Measurements from ENCODE around the gene TOPORS.

The TOPORS gene

GRCh38 chr9:32578976-32579375, 26.6 kb upstream of the TOPORS start:
- no peak for TF ChIP-seq CTCF (IDR thresholded peaks at IDR 0.05; ENCODE audit: insufficient read depth, low read length, poor library complexity, severe bottlenecking)
- TF ChIP-seq EZH2phosphoT487 (conservative IDR thresholded peaks at IDR 0.05; ENCODE audit: low read length), result no peak
- Histone ChIP-seq H3K27me3 (ENCODE audit: low read length) (no peaks in the 10 kb centered on the region), H3K9me2 (replicated peaks; ENCODE audit: insufficient read depth, low read length) (no peaks in the 10 kb centered on the region), H3F3A (ENCODE audit: insufficient read depth) (peaks cover 8% of the 10 kb centered on the region; the same call in 1 of the 2 replicates), H3K4me3 (ENCODE audit: insufficient read depth, low read length, poor library complexity, severe bottlenecking) (no peak overlapping the region), H2AFZ (ENCODE audit: low read depth, low read length, severe bottlenecking) (no peak overlapping the region), H3K9ac (ENCODE audit: low read length) (no peak overlapping the region), H3K27ac (ENCODE audit: low read depth, low read length) (no peak overlapping the region), H3K4me2 (ENCODE audit: low read depth, low read length, poor library complexity, severe bottlenecking) (no peak overlapping the region), H4K20me1 (ENCODE audit: low read depth, low read length) (no peaks in the 10 kb centered on the region), H3K9me3 (ENCODE audit: insufficient read depth, low read length) (no peaks in the 10 kb centered on the region), H3K79me2 (ENCODE audit: insufficient read depth, low read length) (no peaks in the 10 kb centered on the region), H3K36me3 (ENCODE audit: low read length) (no peaks in the 10 kb centered on the region)

GRCh38 chr9:32577316-32577715, 24.9 kb upstream of the TOPORS start:
- Histone ChIP-seq H3F3A (ENCODE audit: insufficient read depth) (peaks cover 13% of the 10 kb centered on the region; the same call in 1 of the 2 replicates), H4K20me1 (ENCODE audit: low read depth, low read length) (no peaks in the 10 kb centered on the region), H2AFZ (ENCODE audit: low read depth, low read length, severe bottlenecking) (no peak overlapping the region), H3K36me3 (ENCODE audit: low read length) (no peaks in the 10 kb centered on the region), H3K9me3 (ENCODE audit: insufficient read depth, low read length) (no peaks in the 10 kb centered on the region), H3K4me3 (ENCODE audit: insufficient read depth, low read length, poor library complexity, severe bottlenecking) (no peak overlapping the region), H3K9ac (ENCODE audit: low read length) (no peak overlapping the region), H3K4me2 (ENCODE audit: low read depth, low read length, poor library complexity, severe bottlenecking) (no peak overlapping the region), H3K79me2 (ENCODE audit: insufficient read depth, low read length) (peaks cover 5% of the 10 kb centered on the region), H3K27me3 (ENCODE audit: low read length) (no peaks in the 10 kb centered on the region), H3K9me2 (replicated peaks; ENCODE audit: insufficient read depth, low read length) (no peaks in the 10 kb centered on the region), H3K27ac (ENCODE audit: low read depth, low read length) (no peak overlapping the region)
- no peak for TF ChIP-seq EZH2phosphoT487 (conservative IDR thresholded peaks at IDR 0.05; ENCODE audit: low read length)
- no peak for TF ChIP-seq CTCF (IDR thresholded peaks at IDR 0.05; ENCODE audit: insufficient read depth, low read length, poor library complexity, severe bottlenecking)

GRCh38 chr9:32574858-32575257, 22.5 kb upstream of the TOPORS start:
- Histone ChIP-seq H3K9ac (ENCODE audit: low read length) (no peak overlapping the region), H3K4me2 (ENCODE audit: low read depth, low read length, poor library complexity, severe bottlenecking) (no peak overlapping the region), H3K9me3 (ENCODE audit: insufficient read depth, low read length) (no peaks in the 10 kb centered on the region), H3K36me3 (ENCODE audit: low read length) (no peaks in the 10 kb centered on the region), H4K20me1 (ENCODE audit: low read depth, low read length) (peaks cover 3% of the 10 kb centered on the region; the same call in 1 of the 2 replicates), H3K9me2 (replicated peaks; ENCODE audit: insufficient read depth, low read length) (no peaks in the 10 kb centered on the region), H3K79me2 (ENCODE audit: insufficient read depth, low read length) (peaks cover 30% of the 10 kb centered on the region), H3F3A (ENCODE audit: insufficient read depth) (peaks cover 13% of the 10 kb centered on the region; the same call in 1 of the 2 replicates), H3K4me3 (ENCODE audit: insufficient read depth, low read length, poor library complexity, severe bottlenecking) (no peak overlapping the region), H3K27ac (ENCODE audit: low read depth, low read length) (no peak overlapping the region), H3K27me3 (ENCODE audit: low read length) (no peaks in the 10 kb centered on the region), H2AFZ (ENCODE audit: low read depth, low read length, severe bottlenecking) (peak overlapping the region; percentile 21)
- no peak for TF ChIP-seq EZH2phosphoT487 (conservative IDR thresholded peaks at IDR 0.05; ENCODE audit: low read length)
- no peak for TF ChIP-seq CTCF (IDR thresholded peaks at IDR 0.05; ENCODE audit: insufficient read depth, low read length, poor library complexity, severe bottlenecking)
